PFSK-1 (cell line): Measurements from ENCODE around the gene CPLX1.

Experiments
- FOXP2 ChIP-seq: optimal IDR thresholded peaks from 2 replicates; pipeline ENCODE3; 2011; ENCODE audit warnings: borderline replicate concordance, control low read depth, inconsistent platforms; ENCODE audit not compliant: insufficient read depth; ENCODE audit errors: extremely low read length, extremely low read depth
- POLR2AphosphoS5 ChIP-seq: IDR thresholded peaks from 2 replicates; pipeline ENCODE4 v1.6.1; 2012; ENCODE audit warnings: low read depth, mild to moderate bottlenecking, control low read depth, low read length, moderate library complexity
- SIN3A ChIP-seq: IDR thresholded peaks from 2 replicates; pipeline ENCODE4 v1.6.1; 2012; ENCODE audit warnings: mild to moderate bottlenecking, low read length, moderate library complexity, borderline replicate concordance; ENCODE audit not compliant: insufficient read depth
- TF ChIP-seq, protein P1 (sequence below), 2 experiments: IDR thresholded peaks; 2 replicates each; pipeline versions ENCODE4 v1.6.1 to v1.8.0; 2011 to 2012; ENCODE audit warnings: low read depth in 2 of 2, low read length in 2 of 2, control low read depth in 1 of 2, inconsistent platforms in 1 of 2, mild to moderate bottlenecking in 1 of 2, moderate library complexity in 1 of 2; ENCODE audit not compliant: insufficient read depth in 1 of 2

DNA sequence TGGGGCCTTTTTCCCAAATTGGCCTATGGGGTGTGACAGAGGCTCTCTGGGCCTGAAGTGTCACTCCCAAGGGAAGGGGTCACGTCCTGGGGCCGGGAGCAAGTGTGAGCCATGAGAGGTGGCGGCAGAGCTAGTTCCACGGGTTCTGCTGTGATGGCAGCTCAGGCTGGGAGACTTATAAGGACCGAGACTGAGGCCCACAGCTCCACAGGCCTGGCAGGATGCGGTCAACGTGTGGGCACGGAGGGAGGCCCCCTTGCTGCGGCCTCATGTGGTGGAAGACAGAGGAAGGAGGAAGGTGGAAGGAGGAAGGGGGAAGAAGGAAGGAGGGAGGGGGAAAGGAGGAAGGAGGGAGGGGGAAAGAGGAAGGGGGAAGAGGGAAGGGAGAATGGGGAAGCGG, 7.2 kb upstream of the CPLX1 start:
- TF ChIP-seq, protein P1, sequence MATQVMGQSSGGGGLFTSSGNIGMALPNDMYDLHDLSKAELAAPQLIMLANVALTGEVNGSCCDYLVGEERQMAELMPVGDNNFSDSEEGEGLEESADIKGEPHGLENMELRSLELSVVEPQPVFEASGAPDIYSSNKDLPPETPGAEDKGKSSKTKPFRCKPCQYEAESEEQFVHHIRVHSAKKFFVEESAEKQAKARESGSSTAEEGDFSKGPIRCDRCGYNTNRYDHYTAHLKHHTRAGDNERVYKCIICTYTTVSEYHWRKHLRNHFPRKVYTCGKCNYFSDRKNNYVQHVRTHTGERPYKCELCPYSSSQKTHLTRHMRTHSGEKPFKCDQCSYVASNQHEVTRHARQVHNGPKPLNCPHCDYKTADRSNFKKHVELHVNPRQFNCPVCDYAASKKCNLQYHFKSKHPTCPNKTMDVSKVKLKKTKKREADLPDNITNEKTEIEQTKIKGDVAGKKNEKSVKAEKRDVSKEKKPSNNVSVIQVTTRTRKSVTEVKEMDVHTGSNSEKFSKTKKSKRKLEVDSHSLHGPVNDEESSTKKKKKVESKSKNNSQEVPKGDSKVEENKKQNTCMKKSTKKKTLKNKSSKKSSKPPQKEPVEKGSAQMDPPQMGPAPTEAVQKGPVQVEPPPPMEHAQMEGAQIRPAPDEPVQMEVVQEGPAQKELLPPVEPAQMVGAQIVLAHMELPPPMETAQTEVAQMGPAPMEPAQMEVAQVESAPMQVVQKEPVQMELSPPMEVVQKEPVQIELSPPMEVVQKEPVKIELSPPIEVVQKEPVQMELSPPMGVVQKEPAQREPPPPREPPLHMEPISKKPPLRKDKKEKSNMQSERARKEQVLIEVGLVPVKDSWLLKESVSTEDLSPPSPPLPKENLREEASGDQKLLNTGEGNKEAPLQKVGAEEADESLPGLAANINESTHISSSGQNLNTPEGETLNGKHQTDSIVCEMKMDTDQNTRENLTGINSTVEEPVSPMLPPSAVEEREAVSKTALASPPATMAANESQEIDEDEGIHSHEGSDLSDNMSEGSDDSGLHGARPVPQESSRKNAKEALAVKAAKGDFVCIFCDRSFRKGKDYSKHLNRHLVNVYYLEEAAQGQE (IDR thresholded peaks at IDR 0.05; ENCODE audit: insufficient read depth in 1 of 2, low read depth in 2 of 2, low read length in 2 of 2), result no peak
- no peak for TF ChIP-seq SIN3A
- TF ChIP-seq POLR2AphosphoS5, result no peak
- TF ChIP-seq FOXP2, result no peak
